ENCODE data around the gene CLEC4M.

DNA sequence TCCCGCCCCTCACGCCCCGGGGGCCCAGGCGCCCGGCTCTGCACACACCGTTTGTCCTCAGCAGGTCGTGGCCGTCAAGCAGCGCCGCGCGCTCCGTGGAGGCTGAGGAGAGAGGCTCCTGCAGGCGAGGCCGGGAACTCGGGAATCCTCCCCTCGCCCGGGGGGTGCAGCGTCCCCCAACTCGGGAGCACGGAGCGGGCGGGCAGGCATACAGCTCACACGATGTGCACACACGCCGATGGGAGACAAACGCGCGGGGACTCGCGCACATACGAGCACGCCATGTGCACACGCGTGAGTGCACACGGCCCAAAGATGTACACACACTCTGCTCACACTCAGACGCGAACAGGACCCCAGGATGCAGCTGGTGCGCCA lies 31.8 kb upstream of the CLEC4M start:
- TF ChIP-seq CTCF (IDR thresholded peaks at IDR 0.05) (no peak), POLR2AphosphoS5 (IDR thresholded peaks at IDR 0.05) (no peak)

All from breast epithelium (tissue), 3 donors.